Left forelimb (tissue), 1 donor: Measurements from ENCODE around the gene CADM3.

Experiments
- DNase-seq: peaks from one replicate; pipeline ENCODE4 v3.0.0-alpha.2; 2018; ENCODE audit warnings: low spot score

Gene CADM3, protein sequence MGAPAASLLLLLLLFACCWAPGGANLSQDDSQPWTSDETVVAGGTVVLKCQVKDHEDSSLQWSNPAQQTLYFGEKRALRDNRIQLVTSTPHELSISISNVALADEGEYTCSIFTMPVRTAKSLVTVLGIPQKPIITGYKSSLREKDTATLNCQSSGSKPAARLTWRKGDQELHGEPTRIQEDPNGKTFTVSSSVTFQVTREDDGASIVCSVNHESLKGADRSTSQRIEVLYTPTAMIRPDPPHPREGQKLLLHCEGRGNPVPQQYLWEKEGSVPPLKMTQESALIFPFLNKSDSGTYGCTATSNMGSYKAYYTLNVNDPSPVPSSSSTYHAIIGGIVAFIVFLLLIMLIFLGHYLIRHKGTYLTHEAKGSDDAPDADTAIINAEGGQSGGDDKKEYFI

DNA sequence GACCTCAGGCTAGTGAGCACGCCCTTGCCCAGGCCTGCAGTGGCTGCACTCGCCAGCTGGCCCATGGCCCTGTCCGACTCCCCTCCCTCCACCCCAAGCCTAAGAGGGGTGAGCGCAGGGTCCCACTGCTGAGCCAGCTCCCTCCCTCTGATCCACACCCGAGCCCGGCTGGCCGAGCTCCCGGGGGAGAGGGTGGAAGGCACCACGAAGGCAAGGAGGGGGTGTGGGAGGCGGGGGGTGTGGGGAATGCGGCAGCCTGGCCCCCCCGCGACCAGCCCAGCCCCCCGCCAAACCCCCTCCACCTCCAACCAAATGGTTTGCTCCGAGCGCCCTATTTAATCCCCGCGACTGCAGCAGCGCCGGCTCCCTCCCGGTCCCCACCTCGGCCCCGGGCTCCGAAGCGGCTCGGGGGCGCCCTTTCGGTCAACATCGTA lies at the start of gene CADM3:
Gene CADM3 (plus strand): TSS at position 362 of the 434 bp plus-strand sequence. CDS start 151 bp downstream, outside the sequence.
- no peak for DNase-seq

DNA sequence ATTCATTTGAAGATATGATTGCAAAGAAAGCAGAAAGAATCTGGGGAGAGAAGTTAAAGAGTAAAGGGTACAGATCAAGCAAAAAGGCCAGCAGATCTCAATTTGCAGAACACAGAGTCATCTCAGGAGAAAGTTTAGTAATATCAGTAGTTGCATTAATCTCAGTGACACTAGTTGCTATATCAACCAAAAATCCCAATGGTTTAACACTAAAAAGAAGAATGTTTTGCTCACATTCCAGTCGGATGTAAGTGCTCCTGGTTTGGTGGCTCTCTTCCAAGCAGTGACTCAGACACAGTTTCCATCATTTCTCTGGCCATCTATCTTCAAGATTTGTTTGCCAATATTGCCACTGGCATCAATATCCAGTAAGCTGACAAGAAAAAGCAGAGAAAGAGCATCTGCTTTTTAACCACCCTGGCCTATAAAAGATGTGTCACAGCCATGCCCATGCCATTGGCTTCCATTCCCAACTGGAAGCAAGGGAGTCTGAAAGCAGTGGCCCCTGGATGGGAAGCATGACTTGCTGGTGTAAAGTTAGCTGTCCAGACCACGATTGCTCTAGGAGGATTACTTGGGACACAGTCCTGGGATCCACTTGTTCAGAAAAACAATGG lies 49.3 kb upstream of the CADM3 start:
- no peak for DNase-seq

DNA sequence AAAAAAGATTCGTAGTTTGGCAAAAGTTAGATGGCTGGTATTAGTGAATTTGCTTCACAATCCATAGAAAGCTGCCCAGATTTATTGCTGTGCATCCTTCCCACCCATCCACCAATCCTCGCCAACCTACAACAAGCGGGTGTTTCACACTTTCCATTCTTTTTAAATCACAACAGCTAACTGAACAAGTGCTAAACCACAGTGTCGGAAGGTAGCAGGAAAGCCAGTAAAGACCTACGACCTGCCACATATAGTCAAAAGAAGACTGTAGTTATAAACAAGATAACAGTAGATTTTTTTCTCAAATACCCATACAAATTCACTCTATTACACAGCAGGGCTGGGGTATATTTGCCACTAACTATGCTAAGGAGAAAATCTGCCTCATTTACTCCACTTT lies 47.8 kb upstream of the CADM3 start:
- no peak for DNase-seq

DNA sequence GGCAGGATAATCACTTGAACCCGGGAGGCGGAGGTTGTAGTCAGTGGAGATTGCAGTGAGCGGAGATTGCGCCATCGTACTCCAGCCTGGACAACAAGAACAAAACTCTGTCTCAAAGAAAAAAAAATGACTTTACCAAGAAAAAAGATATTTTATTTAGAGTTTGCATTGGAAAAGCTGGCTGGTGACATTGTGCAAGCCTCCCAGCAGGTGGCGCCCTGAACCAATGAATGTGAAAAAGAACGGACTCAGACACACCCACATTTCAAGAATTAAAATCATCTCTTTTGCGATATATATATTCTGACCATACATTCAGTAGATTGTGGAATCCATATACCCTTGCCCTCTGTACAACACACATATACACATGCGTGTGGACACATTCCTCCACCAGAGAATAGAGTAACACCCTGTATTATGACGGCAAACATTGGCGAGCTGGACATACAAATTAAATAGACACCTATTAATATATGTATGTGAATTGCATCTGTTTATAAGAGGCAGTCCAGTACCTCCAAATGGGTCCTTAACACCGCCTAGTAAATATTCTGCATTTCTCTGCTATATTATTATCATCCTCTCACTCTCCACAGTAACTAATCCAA lies 39.0 kb upstream of the CADM3 start:
- no peak for DNase-seq

DNA sequence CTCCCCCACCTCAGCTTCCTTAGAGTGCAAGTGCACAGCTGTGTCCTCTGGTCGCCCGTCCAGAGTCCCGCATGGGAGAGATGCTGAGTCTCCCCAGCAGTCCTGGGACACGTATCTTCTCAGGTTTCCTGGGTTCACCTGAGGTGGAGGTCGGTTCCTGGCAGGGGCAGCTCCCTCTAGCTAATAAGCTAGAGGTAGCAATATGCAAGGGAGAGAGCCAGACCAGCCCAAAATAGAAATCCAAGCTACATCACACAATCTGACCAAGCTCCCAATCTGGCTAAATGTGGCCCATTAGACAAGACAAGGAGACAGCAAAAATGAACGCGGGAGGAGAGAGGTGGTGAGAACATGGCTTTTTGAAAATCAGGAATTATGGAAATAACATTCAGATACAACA lies 30.9 kb upstream of the CADM3 start:
- no peak for DNase-seq

DNA sequence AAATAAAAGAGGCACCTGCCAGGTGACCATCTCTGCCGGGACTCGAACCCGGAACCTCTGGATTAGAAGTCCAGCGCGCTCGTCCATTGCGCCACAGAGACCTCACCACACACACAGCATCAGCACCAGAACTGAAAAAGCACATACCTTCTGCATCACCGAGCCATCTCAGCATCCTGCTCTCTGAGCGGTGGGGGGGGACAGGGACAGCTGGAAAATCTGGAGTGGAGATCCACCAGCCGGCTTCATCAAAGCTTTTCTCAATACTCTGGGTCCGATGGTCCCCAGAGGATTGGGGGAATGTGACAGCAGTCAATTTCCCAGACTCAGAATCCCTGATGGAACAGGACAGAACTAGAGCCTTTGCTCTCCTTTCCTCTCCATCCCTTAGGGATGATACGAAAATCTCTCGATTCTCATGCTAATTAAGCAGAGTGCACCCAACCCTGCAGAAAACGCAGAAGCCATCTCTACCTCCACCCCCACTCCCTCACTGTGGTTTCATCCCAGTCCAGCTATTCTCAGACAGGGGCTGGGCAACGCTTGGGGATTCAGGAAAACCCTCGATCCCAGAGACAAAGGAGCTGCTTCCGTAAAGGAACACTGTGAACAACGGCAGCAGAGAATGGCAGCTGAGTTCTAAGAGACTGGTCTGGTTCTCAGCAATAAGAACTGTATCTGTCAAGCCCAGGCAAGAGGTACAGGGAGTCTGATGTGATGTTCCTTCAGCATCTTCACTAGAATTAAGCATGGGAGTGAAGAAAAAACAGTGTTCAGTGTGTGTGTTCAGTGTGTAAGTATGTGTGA lies 29.6 kb upstream of the CADM3 start:
- no peak for DNase-seq

DNA sequence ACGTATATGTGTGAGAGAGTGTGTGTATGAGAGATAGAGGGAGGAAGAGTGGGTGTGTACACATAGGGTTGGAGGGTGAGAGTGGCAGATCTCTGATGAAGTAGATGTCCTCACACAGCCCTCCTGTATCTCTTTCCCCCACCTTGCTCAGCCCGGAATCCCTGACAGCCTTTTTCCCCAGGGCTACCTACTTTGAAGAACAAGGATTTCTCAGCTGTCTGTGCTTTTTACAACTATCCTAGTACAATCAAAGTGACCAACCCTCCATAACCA lies 29.1 kb upstream of the CADM3 start:
- DNase-seq = no peak

DNA sequence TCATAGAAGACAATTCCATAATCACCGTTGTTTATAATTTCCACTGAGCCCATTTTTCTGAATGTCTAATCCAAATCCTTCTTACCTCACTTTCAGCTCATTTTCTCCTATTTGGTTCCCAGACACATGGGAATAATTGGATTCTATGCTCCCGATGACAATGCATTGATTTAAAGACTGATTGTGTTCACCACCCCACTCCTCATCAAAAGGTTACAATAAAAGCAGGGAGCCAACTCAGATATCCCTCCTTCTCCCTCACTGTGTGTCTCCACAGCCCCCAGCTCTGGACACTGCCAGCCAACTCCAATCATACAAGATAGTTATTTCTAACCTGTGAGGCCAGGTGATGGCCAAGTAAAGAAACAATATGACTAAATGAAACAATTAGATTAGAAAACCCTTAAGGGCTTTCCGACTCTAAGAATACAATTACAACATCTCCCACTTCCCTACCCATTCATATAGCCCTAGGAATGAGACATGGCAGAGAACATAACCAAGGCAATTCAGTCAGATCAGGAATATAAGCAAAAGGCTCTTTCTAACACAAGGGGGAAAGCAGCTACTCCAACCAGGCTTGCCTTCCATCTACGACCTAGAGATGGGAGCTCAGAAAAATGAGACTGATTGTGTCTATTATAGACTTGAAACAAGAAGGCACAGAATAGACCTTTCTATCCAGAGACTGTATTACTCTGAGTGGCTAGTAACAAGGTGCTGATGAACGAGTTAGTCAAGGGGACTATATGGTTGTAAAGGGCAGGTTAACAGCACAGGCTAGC lies 28.5 kb upstream of the CADM3 start:
- no peak for DNase-seq

DNA sequence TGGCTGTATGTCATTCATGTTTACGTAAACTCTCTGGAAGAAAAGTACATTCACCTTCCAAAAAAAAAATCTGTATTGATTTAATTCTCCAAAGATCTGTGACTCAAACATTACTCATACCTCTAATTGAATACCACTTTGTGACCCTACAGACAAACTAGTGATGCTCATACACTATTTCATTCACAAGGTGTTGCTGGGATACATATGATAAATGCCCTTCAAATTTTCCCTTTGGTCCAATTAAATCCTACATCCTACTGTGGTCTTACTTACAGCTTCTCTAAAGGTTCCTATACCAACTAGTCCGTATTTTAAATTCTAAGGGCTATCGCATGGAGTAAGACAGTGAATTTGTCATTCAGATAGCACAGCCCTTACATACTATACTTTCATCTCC lies 26.8 kb upstream of the CADM3 start:
- DNase-seq = no peak

DNA sequence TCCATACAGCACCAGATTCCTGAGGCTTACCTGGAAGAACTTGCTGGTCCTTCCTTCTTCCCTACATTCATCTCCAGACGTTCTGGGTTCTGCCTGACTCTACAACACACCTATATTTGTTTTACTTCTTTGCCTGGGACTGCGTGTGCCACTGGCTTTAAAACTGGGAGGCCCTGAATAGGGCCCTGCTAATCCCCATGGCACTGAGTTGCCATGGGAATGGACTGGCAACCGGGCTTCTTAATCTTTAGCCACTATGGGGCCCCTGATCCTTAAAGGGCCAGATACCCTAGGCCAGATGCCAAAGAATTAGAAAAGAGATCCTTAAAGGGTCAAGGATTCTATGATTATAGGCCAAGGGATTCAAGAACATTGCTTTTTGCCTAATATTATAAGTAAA lies 24.4 kb upstream of the CADM3 start:
- no peak for DNase-seq

DNA sequence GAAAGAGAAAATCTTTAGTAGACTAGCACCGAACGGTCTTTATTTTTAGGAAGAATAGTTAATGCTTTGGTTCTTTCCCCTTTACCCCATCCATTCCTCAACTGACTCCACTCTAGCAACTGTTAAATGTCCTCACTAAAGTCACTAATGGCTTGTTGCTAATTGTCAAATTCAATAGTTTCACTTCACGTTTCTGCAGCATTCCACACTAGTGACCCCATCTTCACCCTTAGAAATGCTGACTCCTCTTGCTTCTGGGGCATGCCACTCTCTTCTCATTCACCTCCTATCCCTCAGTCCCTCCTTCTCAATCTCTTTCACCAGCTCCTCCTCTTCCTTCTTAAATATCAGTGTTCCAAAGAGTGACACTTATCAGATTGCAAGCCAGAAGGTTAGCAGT lies 19.4 kb upstream of the CADM3 start:
- no peak for DNase-seq

DNA sequence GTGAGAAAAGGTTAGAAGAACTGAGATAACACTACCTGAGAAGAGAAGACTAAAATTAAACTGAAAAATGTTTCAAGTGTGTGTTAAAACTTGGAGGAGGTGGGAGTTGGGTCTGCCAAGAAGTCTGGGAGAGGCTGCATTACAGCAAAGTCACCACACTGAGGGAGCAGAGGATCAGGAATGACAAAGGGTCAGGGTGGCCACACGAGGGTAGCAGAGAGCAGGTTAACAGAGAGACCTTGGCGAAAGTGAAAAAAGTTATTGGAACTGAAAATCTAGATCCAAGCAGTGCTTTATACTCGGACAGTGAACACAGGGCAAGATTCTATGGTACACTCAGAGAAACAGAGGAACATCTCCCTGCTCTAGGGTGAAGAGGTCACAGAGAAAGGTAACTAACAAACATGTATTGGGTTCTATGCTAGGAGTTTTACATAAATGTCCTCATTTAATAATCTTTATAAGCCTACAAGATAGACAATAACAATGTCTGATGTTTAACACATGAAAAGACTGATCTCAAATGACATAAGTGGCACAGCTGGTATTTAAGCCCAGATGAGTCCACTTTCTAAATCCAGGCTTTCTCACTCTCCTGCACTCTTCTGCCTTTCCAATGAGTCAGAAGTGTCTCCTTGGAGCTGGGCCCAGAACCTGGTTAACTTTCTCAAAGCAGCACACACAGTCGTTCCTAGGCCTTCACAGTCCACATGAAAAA lies 10.3 kb upstream of the CADM3 start:
- DNase-seq = peak; percentile 76

DNA sequence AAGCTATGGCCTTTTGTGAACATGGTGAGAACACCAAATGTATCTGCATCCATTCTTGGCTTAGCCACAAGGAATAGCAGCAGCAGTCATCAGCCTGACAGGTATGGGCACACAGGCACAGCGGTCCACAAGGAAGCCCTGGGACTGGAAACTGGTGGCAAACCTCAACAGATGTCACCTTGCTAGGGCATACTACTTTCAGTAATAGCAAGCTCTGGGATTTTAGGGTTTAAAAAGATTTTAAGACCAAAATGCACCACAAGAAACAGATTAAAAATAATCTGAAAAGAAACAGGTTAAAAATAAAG lies 9.7 kb upstream of the CADM3 start:
- DNase-seq = no peak

DNA sequence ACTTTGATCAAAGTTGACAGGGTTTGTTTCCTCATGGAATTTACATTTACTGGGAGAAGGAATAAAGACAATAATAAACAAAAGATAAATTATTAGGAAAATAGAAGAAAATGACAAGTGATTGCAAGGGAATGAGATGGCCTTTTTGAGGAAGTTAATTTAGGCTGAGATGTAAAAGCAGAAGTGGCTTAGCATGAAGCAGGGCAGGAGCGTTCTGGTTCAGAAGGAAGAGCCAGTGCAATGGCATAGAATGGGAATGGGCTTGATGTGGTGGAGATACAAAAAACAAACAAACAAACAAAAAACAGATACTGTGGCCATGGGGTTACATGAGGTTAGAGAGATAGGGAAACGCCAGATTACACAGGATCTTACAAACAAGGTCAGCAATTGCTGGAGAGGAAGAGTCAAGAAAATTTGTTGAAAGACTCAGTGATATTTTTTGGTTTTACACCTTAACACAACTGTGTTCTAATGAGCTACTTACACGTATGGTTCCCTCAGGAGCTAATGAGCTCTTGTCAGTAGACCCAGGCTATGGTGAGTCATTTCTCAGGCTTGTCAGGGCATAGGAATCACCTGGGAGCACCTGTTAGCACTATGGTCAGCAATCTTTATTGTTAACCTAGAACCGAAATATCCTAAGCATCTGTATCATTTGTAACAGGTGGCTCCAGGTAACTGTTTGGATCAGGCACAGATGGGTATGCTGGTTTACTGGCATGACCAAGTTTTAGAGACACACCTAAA lies 8.7 kb upstream of the CADM3 start:
- no peak for DNase-seq

DNA sequence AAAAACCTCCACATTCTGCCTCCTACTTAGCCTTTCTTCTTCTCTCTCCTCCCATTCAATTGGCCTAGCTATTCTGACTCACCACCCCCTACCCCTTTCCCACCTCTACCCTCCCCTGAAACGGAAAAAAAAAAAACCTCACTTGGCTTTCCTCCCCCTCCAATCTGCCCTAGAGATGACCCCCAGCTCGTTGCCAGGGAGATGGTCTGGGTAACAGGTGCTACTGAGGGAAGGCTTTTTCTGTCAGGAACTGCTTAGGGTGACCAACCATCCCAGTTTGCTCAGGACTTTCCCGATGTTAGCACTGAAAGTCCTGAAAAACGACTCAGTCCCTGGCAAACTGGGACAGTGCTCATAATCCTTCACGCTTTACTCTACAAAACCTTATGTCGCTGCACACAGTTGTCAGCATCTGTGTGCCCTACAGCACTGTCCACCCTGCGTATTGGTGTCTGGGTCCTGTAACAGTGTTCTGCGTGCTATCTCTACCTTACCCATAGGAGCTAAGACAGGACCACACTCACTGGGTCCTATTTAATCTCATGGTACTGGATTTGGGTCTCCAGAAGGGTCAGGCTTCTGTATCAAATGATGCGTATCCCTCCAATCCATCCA lies 7.7 kb upstream of the CADM3 start:
- no peak for DNase-seq

DNA sequence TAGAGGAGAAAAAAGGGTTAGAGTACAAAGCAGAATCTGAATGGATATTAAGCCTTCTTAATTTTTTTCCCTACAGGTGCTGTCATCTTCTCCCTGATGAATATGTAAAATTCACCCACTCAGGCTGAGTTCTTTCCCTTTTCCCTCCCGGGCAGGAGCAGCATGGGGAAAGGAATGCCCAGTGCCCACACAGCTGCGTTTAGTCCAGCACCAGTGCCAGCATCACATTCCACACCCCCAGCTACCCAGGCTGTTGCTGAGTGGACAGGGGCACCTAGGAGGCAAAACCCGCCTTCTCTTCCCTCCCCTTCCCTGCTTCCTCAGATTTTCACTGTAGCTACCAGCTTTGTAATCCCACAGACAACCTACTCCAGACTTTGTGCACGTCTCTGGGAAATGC lies 3.4 kb upstream of the CADM3 start:
- no peak for DNase-seq

DNA sequence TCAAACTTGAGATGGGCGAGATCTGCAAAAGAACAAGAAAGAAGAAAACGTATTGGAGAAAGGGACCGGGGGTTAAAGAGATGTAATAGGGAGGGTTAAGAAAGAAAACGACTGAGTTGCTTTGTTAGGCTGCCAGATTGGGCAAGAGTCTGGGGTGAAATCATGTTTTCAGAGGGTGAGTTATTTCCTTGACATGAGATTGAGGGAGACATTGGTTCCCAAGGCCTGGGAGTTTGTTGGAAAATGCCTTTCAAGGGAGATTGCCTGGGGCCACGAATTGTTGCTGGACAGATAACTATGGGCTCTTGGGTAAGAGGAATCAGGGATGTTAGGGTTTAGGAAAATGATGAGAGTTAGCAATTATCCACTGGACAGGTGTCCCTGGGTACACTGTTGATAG lies 776 bp upstream of the CADM3 start:
- no peak for DNase-seq

DNA sequence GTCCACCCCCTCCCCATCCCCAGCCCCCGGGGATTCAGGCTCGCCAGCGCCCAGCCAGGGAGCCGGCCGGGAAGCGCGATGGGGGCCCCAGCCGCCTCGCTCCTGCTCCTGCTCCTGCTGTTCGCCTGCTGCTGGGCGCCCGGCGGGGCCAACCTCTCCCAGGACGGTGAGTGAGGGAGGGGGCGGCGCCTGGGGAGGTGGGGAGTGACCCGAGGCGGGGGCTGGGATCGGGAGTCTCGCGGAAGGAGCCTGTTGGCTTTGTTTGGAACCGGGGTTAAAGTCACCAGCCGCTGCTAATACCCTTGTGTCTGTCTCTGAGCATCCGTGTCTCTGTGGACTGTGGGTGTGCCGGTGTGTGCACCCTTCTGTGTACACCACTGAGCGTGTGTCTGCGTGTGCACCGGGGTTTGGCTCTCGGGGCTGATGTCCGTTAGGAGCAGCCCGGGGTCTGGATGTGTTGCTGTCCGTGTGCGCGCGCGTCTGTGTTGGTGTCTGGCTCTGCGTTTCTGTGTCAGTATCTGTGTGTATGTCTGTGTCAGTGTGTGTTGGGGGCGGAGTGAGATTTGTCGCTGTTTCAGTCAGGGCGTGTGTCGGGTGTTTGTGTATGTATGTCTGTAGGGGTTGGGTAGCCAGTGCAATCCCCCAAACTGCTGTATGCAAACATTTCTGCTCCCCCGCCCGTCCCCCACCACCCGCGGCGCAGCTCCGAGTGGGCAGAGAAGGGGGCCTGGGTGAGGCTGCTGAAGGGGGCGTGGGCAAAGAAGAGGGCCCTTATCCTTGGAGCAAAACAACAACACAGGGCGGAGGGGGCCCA lies 480 bp downstream of the CADM3 start:
- no peak for DNase-seq

DNA sequence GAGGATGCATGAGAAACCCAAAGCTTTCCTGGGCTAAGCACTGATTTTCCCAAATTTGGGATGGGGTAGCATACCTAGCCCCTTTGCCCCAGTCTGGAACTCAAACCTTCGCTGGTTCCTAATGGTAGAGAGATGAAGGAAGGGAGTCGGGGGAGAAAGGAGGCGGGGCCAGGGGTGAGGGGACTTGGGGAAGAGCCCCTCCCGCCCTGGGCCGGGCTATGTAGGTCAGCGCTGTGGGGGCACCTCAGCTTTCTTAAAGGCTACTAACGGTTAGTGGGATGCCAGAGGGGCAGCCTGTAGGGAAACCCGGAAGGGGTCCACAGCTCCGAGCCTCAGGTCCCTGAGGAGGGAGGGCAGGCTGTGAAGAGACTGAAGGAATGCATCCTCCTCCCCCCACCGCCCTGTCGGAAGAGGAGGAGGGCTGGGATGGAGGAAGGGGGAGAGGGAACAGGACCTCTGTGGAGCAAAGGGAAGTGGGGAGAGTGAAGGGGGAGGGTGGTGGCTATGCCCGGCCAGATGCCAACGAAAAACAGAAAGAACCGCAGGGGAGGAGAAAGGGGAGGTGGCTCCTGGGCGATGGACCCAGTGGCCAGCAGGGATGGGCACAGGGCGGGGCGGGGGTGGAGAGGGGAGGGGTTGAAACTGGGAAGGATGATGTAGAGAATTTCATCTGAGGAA lies 1.3 kb downstream of the CADM3 start:
- no peak for DNase-seq
